ENCODE data around the gene P3H3.
"Not testable (repeated sequence)": the region's sequence is repeated elsewhere in the genome, so short reads cannot be mapped to it uniquely, and the experiment has no call there.

P3H3 gene

GRCh38 chr12:6888360-6888759, 60.2 kb downstream of the P3H3 start:
- TF ChIP-seq, protein P1, sequence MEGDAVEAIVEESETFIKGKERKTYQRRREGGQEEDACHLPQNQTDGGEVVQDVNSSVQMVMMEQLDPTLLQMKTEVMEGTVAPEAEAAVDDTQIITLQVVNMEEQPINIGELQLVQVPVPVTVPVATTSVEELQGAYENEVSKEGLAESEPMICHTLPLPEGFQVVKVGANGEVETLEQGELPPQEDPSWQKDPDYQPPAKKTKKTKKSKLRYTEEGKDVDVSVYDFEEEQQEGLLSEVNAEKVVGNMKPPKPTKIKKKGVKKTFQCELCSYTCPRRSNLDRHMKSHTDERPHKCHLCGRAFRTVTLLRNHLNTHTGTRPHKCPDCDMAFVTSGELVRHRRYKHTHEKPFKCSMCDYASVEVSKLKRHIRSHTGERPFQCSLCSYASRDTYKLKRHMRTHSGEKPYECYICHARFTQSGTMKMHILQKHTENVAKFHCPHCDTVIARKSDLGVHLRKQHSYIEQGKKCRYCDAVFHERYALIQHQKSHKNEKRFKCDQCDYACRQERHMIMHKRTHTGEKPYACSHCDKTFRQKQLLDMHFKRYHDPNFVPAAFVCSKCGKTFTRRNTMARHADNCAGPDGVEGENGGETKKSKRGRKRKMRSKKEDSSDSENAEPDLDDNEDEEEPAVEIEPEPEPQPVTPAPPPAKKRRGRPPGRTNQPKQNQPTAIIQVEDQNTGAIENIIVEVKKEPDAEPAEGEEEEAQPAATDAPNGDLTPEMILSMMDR (IDR thresholded peaks at IDR 0.05; ENCODE audit: low read depth, low read length) = no peak
- no peak for TF ChIP-seq EZH2phosphoT487 (IDR thresholded peaks at IDR 0.05; ENCODE audit: low read depth)

DNA sequence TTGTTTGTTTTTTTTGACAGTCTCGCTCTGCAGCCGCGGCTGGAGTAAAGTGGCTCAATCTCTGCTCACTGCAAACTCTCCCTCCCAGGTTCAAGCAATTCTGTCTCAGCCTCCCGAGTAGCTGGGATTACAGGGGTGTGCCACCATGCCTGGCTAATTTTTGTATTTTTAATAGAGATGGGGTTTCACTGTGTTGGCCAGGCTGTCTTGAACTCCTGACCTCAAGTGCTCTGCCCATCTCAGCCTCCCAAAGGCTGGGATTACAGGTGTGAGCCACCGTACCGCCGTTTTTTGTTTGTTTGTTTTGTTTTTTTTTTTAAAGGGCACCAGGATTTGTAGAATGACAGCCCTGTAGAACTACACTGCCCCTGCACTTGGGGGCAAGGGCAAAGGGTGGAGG, 60.6 kb downstream of the P3H3 start:
- peaks cover 38% of the 10 kb centered on the region for H3K4me1 ChIP-seq (ENCODE audit: low read length)

More at GRCh38 chr12:6888360-6888759, 60.2 kb downstream of the P3H3 start:
- Histone ChIP-seq H4K20me1 (ENCODE audit: insufficient read depth, low read length) (no peaks in the 10 kb centered on the region), H3K36me3 (replicated peaks; ENCODE audit: low read depth, low read length) (no peaks in the 10 kb centered on the region), H3K79me2 (ENCODE audit: low read length) (no peaks in the 10 kb centered on the region), H3K9ac (ENCODE audit: low read length) (no peak overlapping the region), H3K27ac (ENCODE audit: low read length) (no peak overlapping the region), H3K4me2 (ENCODE audit: low read length) (no peak overlapping the region), H2AFZ (ENCODE audit: low read depth, low read length) (no peak overlapping the region), H3K27me3 (ENCODE audit: low read depth, low read length) (no peaks in the 10 kb centered on the region), H3K9me3 (ENCODE audit: insufficient read depth, low read length) (no peaks in the 10 kb centered on the region), H3K4me3 (ENCODE audit: low read length) (no peak overlapping the region), H3K4me1 (ENCODE audit: low read length) (peaks cover 38% of the 10 kb centered on the region)

More for the DNA sequence above, 60.6 kb downstream of the P3H3 start:
- not testable (repeated sequence) for H3K27ac ChIP-seq (ENCODE audit: low read length); H3K4me3 ChIP-seq (ENCODE audit: low read length); H3K9me3 ChIP-seq (ENCODE audit: insufficient read depth, low read length); H3K36me3 ChIP-seq (replicated peaks; ENCODE audit: low read depth, low read length); H3K4me2 ChIP-seq (ENCODE audit: low read length); H3K27me3 ChIP-seq (ENCODE audit: low read depth, low read length); H4K20me1 ChIP-seq (ENCODE audit: insufficient read depth, low read length); H3K9ac ChIP-seq (ENCODE audit: low read length); H2AFZ ChIP-seq (ENCODE audit: low read depth, low read length); H3K79me2 ChIP-seq (ENCODE audit: low read length)

Measured in OCI-LY3 (cell line).